SU-DHL-6 (cell line): ENCODE data around the gene KRTDAP.

Experiments used
- H2AFZ ChIP-seq: fragments of 200-600 bp; sonication (generic); 2 replicates; pipeline ENCODE4 v1.6.1; 2014; ENCODE audit warnings: low read depth, mild to moderate bottlenecking, moderate library complexity, mixed read lengths, antibody characterized with exemption, low read length; ENCODE audit not compliant: severe bottlenecking
- H3F3A ChIP-seq: fragments of 200-600 bp; shearing (Covaris generic); 2 replicates; pipeline ENCODE4 v1.6.0; 2016; ENCODE audit warnings: antibody characterized with exemption, mild to moderate bottlenecking; ENCODE audit not compliant: insufficient read depth
- H3K27ac ChIP-seq: fragments of 200-600 bp; sonication (generic); 2 replicates; pipeline ENCODE4 v1.5.1; 2016; ENCODE audit warnings: low read depth, mild to moderate bottlenecking, low read length, moderate library complexity, mixed read lengths
- H3K27me3 ChIP-seq: fragments of 200-600 bp; sonication (generic), shearing (Covaris generic); 2 replicates; pipeline ENCODE4 v1.6.0; 2014; ENCODE audit warnings: mild to moderate bottlenecking, low read length
- H3K36me3 ChIP-seq: fragments of 200-600 bp; sonication (generic); 2 replicates; pipeline ENCODE4 v1.6.1; 2014; ENCODE audit warnings: mild to moderate bottlenecking, low read length, mixed read lengths
- H3K4me2 ChIP-seq: fragments of 300-600, 200-600 bp; shearing (Covaris generic), sonication (generic); 2 replicates; pipeline ENCODE4 v1.6.0; 2014; ENCODE audit warnings: low read length, low read depth, mild to moderate bottlenecking; ENCODE audit not compliant: poor library complexity, severe bottlenecking
- H3K4me3 ChIP-seq: fragments of 200-600 bp; sonication (generic); 2 replicates; pipeline ENCODE4 v1.5.1; 2014; ENCODE audit warnings: antibody characterized with exemption, low read length, mild to moderate bottlenecking, mixed read lengths; ENCODE audit not compliant: insufficient read depth, poor library complexity, severe bottlenecking
- H3K79me2 ChIP-seq: fragments of 200-600 bp; sonication (generic); 2 replicates; pipeline ENCODE4 v1.6.1; 2014; ENCODE audit warnings: mild to moderate bottlenecking, low read length, moderate library complexity; ENCODE audit not compliant: insufficient read depth
- H3K9ac ChIP-seq: fragments of 200-600 bp; sonication (generic); 2 replicates; pipeline ENCODE4 v1.7.0; 2014; ENCODE audit warnings: mild to moderate bottlenecking, low read length
- H3K9me2 ChIP-seq: fragments of 200-600 bp; sonication (generic); replicated peaks from 2 replicates; pipeline ENCODE4 v1.6.1; 2014; ENCODE audit warnings: low read length; ENCODE audit not compliant: insufficient read depth
- H3K9me3 ChIP-seq: fragments of 200-600 bp; sonication (generic); 2 replicates; pipeline ENCODE4 v1.6.1; 2014; ENCODE audit warnings: low read length, mixed read lengths; ENCODE audit not compliant: insufficient read depth
- H4K20me1 ChIP-seq: fragments of 200-600 bp; sonication (generic); 2 replicates; pipeline ENCODE4 v1.6.1; 2014; ENCODE audit warnings: low read depth, mild to moderate bottlenecking, antibody characterized with exemption, low read length, moderate library complexity, mixed read lengths
- EZH2phosphoT487 ChIP-seq: fragments of 200-600 bp; sonication (generic), shearing (Covaris generic); conservative IDR thresholded peaks from 2 replicates; pipeline ENCODE4 v1.6.1; 2018; ENCODE audit warnings: mild to moderate bottlenecking, antibody characterized with exemption, low read length, moderate library complexity, mixed read lengths
- TF ChIP-seq, protein P1 (sequence below): fragments of 200-600 bp; sonication (generic); IDR thresholded peaks from one replicate; pipeline ENCODE4 v1.5.1; 2017; ENCODE audit warnings: antibody characterized with exemption, mild to moderate bottlenecking, low read length, moderate library complexity; ENCODE audit not compliant: insufficient read depth, poor library complexity, severe bottlenecking

KRTDAP gene

DNA sequence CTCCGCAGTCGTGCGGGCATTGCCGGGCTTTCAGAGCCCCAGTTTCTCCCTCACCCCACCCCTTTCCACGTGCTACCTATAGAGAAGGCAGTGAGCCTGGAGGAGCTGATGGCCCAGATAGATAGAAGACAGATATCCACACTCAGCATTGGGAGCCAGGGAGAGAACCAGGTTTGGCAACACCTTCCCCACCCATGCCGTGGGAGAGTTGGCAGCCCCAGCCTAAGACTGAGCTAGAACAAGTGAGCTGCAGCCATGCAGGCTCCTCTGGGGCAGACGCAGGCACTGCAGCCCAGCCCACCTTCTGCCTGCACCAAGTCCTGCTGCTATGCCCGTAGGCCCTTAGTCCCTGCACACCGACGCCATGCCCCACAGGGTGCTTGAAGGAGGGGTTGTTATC lies 10.3 kb upstream of the KRTDAP start:
- Histone ChIP-seq H3K9me2 (no peaks in the 10 kb centered on the region), H3K9ac (no peak overlapping the region), H3K27ac (no peak overlapping the region), H3F3A (no peaks in the 10 kb centered on the region), H3K4me2 (no peak overlapping the region), H3K79me2 (no peaks in the 10 kb centered on the region), H2AFZ (no peak overlapping the region), H3K9me3 (no peaks in the 10 kb centered on the region), H3K36me3 (no peaks in the 10 kb centered on the region), H4K20me1 (no peaks in the 10 kb centered on the region), H3K4me3 (no peak overlapping the region), H3K27me3 (no peaks in the 10 kb centered on the region)
- TF ChIP-seq EZH2phosphoT487, result no peak
- TF ChIP-seq, protein P1, sequence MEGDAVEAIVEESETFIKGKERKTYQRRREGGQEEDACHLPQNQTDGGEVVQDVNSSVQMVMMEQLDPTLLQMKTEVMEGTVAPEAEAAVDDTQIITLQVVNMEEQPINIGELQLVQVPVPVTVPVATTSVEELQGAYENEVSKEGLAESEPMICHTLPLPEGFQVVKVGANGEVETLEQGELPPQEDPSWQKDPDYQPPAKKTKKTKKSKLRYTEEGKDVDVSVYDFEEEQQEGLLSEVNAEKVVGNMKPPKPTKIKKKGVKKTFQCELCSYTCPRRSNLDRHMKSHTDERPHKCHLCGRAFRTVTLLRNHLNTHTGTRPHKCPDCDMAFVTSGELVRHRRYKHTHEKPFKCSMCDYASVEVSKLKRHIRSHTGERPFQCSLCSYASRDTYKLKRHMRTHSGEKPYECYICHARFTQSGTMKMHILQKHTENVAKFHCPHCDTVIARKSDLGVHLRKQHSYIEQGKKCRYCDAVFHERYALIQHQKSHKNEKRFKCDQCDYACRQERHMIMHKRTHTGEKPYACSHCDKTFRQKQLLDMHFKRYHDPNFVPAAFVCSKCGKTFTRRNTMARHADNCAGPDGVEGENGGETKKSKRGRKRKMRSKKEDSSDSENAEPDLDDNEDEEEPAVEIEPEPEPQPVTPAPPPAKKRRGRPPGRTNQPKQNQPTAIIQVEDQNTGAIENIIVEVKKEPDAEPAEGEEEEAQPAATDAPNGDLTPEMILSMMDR, result no peak

DNA sequence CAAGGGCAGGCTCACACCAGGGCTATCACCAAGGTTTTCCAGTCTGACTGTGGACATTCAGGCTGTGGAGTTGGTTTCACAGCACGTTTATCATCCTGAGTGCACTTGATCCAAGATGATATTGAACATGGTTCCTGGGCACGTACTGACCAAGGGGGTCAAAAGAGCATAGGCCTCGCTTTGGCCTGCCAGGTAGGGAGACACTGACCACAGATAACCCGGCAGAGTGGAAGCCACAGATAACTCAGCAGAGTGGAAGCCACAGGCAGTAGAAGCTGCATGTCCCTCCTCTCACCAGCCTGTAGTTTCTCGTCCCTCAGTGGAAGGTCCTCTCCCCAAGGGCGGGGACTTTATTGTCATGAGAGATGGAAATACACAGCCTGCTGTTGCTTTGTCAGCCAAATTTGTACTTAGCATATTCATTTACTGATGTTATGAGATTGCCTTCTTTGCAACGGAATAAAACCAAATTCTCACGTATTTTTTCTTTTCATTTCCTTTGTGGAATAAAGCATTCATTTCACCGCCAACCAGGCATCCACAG lies 8.8 kb upstream of the KRTDAP start:
- Histone ChIP-seq H3F3A (no peaks in the 10 kb centered on the region), H3K9me2 (no peaks in the 10 kb centered on the region), H3K9ac (no peak overlapping the region), H3K9me3 (no peaks in the 10 kb centered on the region), H2AFZ (no peak overlapping the region), H3K4me2 (no peak overlapping the region), H3K4me3 (no peak overlapping the region), H3K27me3 (no peaks in the 10 kb centered on the region), H3K36me3 (no peaks in the 10 kb centered on the region), H4K20me1 (no peaks in the 10 kb centered on the region), H3K79me2 (no peaks in the 10 kb centered on the region), H3K27ac (no peak overlapping the region)
- no peak for TF ChIP-seq EZH2phosphoT487
- TF ChIP-seq, protein P1, result no peak

DNA sequence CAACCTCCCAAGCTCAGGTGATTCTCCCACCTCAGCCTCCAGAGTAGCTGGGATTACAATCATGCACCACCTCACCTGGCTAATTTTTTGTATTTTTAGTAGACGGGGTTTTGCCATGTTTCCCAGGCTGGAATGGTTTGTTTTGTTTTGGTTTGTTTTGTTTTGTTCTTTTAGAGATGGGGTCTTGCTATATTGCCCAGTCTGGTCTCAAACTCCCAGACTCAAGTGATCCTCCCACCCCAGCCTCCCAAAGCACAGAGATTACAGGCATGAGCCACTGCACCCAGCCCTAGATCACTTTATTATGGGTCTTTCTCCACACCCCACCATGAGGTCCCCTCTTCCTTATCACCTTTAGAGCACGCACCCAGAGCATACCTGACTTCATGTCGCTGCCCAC lies 8.0 kb upstream of the KRTDAP start:
- Histone ChIP-seq H4K20me1 (no peaks in the 10 kb centered on the region), H3K27me3 (no peaks in the 10 kb centered on the region), H3K4me2 (no peak overlapping the region), H3K9me3 (no peaks in the 10 kb centered on the region), H3K36me3 (no peaks in the 10 kb centered on the region), H3K4me3 (no peak overlapping the region), H3K9me2 (no peaks in the 10 kb centered on the region), H3K79me2 (no peaks in the 10 kb centered on the region), H2AFZ (no peak overlapping the region), H3F3A (no peaks in the 10 kb centered on the region), H3K27ac (no peak overlapping the region), H3K9ac (no peak overlapping the region)
- no peak for TF ChIP-seq EZH2phosphoT487
- TF ChIP-seq, protein P1, result no peak
